ENCODE measurements around the gene RAI14.

Gene RAI14

DNA sequence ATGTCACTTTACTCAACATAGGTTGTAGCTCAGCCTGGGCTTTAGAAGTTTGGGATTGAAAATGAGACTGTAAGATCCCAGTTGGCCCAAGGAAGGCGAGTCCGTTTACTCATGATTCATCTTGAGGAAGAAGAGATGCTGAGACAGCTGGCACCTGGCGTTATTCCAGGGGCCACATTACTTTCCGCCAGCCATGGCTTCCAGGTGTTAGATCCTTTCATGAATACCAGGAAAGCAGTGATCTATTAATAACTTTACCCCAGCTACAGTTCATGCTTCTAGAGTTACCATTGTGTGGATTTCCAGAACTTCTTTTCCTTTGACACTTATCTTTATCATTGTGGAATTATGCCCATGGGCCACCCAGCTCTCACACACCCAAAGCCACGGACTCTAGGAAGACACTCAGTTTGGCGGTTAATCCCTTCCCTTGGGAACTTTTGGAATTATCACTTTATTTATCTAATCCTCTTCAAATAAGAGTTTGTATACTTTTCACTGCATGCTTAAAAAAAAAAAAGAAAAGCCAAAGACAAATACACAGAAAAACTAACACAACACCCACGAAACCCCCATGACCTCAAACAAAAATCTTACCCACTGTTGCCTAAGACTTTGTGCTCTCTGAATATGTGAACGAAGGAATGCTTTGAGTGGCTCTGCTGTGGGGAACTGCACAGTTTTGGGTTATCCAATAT lies 26.9 kb downstream of the RAI14 start:
- no peak overlapping the region for H3K4me3 ChIP-seq (ENCODE audit: low read depth, low read length)
- TF ChIP-seq, protein P1, sequence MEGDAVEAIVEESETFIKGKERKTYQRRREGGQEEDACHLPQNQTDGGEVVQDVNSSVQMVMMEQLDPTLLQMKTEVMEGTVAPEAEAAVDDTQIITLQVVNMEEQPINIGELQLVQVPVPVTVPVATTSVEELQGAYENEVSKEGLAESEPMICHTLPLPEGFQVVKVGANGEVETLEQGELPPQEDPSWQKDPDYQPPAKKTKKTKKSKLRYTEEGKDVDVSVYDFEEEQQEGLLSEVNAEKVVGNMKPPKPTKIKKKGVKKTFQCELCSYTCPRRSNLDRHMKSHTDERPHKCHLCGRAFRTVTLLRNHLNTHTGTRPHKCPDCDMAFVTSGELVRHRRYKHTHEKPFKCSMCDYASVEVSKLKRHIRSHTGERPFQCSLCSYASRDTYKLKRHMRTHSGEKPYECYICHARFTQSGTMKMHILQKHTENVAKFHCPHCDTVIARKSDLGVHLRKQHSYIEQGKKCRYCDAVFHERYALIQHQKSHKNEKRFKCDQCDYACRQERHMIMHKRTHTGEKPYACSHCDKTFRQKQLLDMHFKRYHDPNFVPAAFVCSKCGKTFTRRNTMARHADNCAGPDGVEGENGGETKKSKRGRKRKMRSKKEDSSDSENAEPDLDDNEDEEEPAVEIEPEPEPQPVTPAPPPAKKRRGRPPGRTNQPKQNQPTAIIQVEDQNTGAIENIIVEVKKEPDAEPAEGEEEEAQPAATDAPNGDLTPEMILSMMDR (IDR thresholded peaks at IDR 0.05; ENCODE audit: control insufficient read depth, extremely low read depth, insufficient read depth): no peak
- no peak for DNase-seq (ENCODE audit: low read depth)

DNA sequence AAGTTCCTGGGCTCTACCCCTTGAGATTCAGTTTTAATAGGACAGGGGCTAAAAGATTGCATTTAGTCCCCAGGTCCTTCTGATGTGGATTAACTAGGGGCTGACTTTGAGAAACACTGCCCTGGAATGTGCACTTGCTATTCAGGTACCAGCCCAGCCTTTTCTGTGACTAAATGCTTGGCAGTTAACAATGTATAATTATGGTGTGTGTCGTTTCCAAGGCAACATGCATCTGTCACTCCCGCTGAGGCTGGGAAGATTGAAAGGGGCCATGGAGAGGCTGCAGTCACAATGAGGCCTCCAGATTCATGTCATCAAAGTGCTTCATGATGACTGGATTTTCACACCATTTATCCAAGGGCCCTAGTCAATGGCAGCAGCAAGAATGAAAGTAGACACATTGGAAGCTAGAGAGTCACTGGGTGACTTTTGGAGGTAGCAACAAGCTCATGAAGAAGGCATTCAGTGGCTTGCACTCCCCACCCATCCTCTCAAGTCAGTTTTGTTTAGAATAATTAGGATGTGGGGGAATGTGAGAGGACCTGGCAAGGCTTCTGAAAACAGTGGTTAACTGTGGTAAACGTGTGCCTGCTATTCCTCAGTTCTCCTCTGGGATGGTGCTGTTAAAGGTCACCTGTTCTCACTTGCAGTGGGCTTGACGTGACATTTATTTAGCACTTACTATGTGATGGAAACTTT lies 28.3 kb downstream of the RAI14 start:
- TF ChIP-seq, protein P1 (IDR thresholded peaks at IDR 0.05; ENCODE audit: control insufficient read depth, extremely low read depth, insufficient read depth): no peak
- DNase-seq (ENCODE audit: low read depth): no peak

DNA sequence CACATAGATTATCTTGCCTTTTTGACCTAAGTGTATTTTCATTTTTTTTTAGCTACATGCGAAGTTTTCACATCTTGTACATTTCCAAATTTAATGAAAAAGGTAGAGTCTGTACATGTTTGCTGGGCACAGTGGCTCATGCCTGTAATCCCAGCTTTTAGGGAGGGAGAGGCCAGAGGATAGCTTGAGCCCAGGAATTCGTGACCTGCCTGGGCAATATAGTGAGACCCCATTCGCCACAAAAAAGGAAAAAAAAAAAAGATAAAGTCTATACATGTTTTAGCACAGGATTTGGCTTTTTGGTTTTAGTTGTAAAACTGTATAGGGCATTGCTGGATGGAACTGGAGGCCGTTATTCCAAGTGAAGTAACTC lies 28.8 kb downstream of the RAI14 start:
- H3K4me3 ChIP-seq (ENCODE audit: low read depth, low read length): no peak overlapping the region
- no peak for DNase-seq (ENCODE audit: low read depth)
- TF ChIP-seq, protein P1 (IDR thresholded peaks at IDR 0.05; ENCODE audit: control insufficient read depth, extremely low read depth, insufficient read depth): no peak

More for the DNA sequence above, 28.3 kb downstream of the RAI14 start:
- no peak overlapping the region for H3K4me3 ChIP-seq (ENCODE audit: low read depth, low read length)

DNA sequence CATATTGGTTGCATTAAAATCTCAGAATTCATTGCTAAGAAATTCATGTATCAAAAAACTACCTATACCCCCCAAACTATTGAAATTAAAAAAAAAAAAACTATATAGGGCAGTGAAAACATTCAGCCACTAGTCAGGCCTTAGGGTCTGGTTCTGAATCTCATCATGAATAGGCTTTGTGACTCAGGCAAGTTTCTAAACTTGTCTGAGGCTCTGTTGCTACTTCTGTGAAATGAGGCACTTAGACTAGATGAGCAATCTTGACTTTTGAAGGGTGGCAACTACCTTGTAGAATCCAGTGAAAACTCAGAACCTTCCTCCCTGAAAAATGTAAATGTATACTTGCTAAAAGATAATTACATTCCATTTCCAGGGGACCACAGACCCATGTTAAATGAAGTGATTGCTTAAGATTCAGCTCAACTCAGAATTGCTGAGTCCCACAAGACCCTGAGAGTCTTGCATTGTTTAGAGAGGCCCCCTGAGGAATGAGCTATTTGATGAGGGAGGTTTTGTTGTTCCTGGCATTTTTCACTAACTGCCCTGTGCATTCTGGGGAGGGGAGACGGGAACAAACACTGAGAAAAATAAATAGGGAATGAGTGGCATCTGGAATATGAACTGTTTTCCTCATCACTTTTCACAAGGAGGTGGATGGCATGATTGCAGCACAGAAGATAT lies 29.5 kb downstream of the RAI14 start:
- H3K4me3 ChIP-seq (ENCODE audit: low read depth, low read length): no peak overlapping the region
- TF ChIP-seq, protein P1 (IDR thresholded peaks at IDR 0.05; ENCODE audit: control insufficient read depth, extremely low read depth, insufficient read depth): no peak
- no peak for DNase-seq (ENCODE audit: low read depth)

DNA sequence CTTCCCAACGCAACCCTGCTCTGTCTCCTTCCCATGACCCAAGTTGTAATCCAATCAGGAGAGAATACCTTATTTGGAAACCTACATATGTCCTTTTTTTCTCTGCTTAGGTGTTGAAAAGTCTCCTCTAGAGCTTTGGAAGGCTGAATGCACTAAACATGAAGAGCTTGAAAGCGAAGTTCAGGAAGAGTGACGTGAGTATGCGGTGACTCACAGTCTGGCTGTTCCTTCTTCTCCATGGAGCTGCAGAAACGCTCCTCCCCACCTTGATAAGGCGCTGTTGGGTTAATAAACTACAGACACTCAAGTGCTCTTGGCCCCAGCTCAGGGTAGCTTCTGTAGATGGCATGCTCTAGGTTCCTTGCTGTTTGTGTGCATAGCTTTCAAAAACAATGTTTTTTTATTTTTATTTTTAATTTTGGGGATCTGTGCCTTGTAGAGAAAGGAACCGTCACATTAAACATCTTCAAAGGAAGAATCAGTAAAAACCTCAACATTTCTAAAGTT lies 30.7 kb downstream of the RAI14 start:
- no peak for DNase-seq (ENCODE audit: low read depth)
- H3K4me3 ChIP-seq (ENCODE audit: low read depth, low read length): no peak overlapping the region
- TF ChIP-seq, protein P1 (IDR thresholded peaks at IDR 0.05; ENCODE audit: control insufficient read depth, extremely low read depth, insufficient read depth): no peak

DNA sequence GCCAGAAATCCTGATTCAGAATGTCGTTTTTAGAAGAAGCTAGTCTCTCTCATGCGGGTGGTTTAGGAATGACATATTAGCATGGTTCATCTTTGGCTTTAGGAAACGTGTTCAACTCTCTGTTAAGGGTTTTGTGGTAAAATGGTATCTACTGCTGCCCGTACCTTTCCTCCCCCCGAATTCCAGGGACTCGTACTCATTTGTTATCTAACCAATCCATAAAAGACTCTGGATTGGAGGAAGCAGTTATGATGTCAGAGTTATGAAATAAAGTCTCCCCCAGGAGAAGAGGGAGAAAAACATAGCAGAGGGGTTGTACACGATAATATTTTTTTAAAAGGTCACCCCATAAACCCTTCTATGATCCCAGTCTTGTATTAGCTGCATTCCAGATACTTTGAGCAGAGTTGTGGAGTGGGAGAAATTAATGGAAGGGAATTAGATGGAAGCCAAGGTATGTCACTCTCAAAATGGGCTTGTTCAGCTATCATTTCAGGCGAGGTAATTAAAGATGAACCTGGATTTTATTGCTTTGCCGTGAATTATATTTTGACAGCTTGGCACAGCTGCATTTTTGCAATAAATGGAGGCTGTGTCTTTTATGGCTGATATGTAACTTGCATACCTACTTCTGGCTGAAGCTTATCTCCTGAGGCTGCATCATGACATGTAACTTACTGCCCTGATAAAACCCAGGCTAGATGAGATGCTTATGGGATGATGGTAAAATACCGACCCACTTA lies 31.3 kb downstream of the RAI14 start:
- no peak overlapping the region for H3K4me3 ChIP-seq (ENCODE audit: low read depth, low read length)
- TF ChIP-seq, protein P1 (IDR thresholded peaks at IDR 0.05; ENCODE audit: control insufficient read depth, extremely low read depth, insufficient read depth): no peak
- DNase-seq (ENCODE audit: low read depth): no peak

All from LNCaP clone FGC (cell line).